RWPE2 (cell line): ENCODE results near the gene COL25A1.

Experiments used
- ATAC-seq: fragments of 200-7000 bp; cut with Tn5 transposase; 3 replicates; pipeline ENCODE4 v1.9.1; 2021; ENCODE audit warnings: low read depth
- DNase-seq: peaks from one replicate; pipeline ENCODE4 v3.0.0-alpha.2; 2020; ENCODE audit warnings: low spot score
- H3K27ac ChIP-seq: fragments of 450-650 bp; 2 replicates; pipeline ENCODE4 v1.5.1; 2017; ENCODE audit warnings: mild to moderate bottlenecking; ENCODE audit not compliant: poor library complexity, severe bottlenecking
- H3K27me3 ChIP-seq: fragments of 250-450 bp; sonication (Bioruptor Pico); 2 replicates; pipeline ENCODE4 v1.5.1; 2021; ENCODE audit warnings: mild to moderate bottlenecking, moderate library complexity; ENCODE audit not compliant: insufficient read depth, poor library complexity, severe bottlenecking
- H3K36me3 ChIP-seq: fragments of 250-450 bp; sonication (Bioruptor Pico); 2 replicates; pipeline ENCODE4 v1.5.1; 2020; ENCODE audit warnings: low read depth, mild to moderate bottlenecking, moderate library complexity
- H3K4me1 ChIP-seq: fragments of 250-450 bp; sonication (Bioruptor Pico); 2 replicates; pipeline ENCODE4 v1.5.1; 2021; ENCODE audit warnings: mild to moderate bottlenecking, moderate library complexity; ENCODE audit not compliant: insufficient read depth, poor library complexity, severe bottlenecking
- H3K4me3 ChIP-seq: fragments of 250-450 bp; sonication (Bioruptor Pico); 2 replicates; pipeline ENCODE4 v1.5.1; 2021; ENCODE audit warnings: mild to moderate bottlenecking, moderate library complexity; ENCODE audit not compliant: severe bottlenecking
- H3K9me3 ChIP-seq: fragments of 250-450 bp; sonication (Bioruptor Pico); 2 replicates; pipeline ENCODE4 v1.5.1; 2021; ENCODE audit warnings: mild to moderate bottlenecking, moderate library complexity; ENCODE audit not compliant: severe bottlenecking
- CTCF ChIP-seq: fragments of 450-650 bp; IDR thresholded peaks from one replicate; pipeline ENCODE4 v1.5.1; 2017; ENCODE audit warnings: mild to moderate bottlenecking, moderate library complexity; ENCODE audit not compliant: poor library complexity, severe bottlenecking

Gene COL25A1

GRCh38 chr4:108772402-108772801, 530.1 kb downstream of the COL25A1 start:
- H3K9me3 ChIP-seq = no peaks in the 10 kb centered on the region
- DNase-seq (no peak), ATAC-seq (no peak)
- no peak overlapping the region for H3K27ac ChIP-seq
- H3K27me3 ChIP-seq = no peaks in the 10 kb centered on the region
- H3K4me1 ChIP-seq = no peaks in the 10 kb centered on the region
- H3K4me3 ChIP-seq = no peak overlapping the region
- no peak for TF ChIP-seq CTCF
- no peaks in the 10 kb centered on the region for H3K36me3 ChIP-seq

- TF ChIP-seq CTCF = no peak
- Histone ChIP-seq H3K4me3 (no peak overlapping the region), H3K4me1 (no peaks in the 10 kb centered on the region), H3K27me3 (peaks cover 28% of the 10 kb centered on the region), H3K36me3 (no peaks in the 10 kb centered on the region), H3K9me3 (no peaks in the 10 kb centered on the region), H3K27ac (no peak overlapping the region)
- ATAC-seq (no peak), DNase-seq (no peak)
Observed at GRCh38 chr4:108766058-108766457, 536.4 kb downstream of the COL25A1 start.

GRCh38 chr4:108763986-108764385, 538.5 kb downstream of the COL25A1 start:
- H3K4me3 ChIP-seq = no peak overlapping the region
- H3K9me3 ChIP-seq = no peaks in the 10 kb centered on the region
- H3K27ac ChIP-seq = no peak overlapping the region
- DNase-seq = no peak
- H3K4me1 ChIP-seq = no peaks in the 10 kb centered on the region
- peaks cover 41% of the 10 kb centered on the region for H3K27me3 ChIP-seq
- no peak for ATAC-seq
- no peak for TF ChIP-seq CTCF
- H3K36me3 ChIP-seq = no peaks in the 10 kb centered on the region

- DNase-seq (no peak), ATAC-seq (peak; percentile 20; the same call in 1 of the 3 replicates)
- no peaks in the 10 kb centered on the region for H3K4me1 ChIP-seq
- no peaks in the 10 kb centered on the region for H3K9me3 ChIP-seq
- no peaks in the 10 kb centered on the region for H3K36me3 ChIP-seq
- H3K27ac ChIP-seq = no peak overlapping the region
- TF ChIP-seq CTCF = no peak
- H3K4me3 ChIP-seq = peak overlapping the region; percentile 21
- peaks cover 41% of the 10 kb centered on the region for H3K27me3 ChIP-seq
Observed at GRCh38 chr4:108763226-108763593, 539.2 kb downstream of the COL25A1 start.

- DNase-seq = no peak
- no peak for TF ChIP-seq CTCF
- ATAC-seq = peak; percentile 67
- Histone ChIP-seq H3K4me1 (no peaks in the 10 kb centered on the region), H3K36me3 (no peaks in the 10 kb centered on the region), H3K27me3 (peaks cover 41% of the 10 kb centered on the region), H3K4me3 (peak within 1 kb of the TSS; percentile 21), H3K27ac (no peak within 1 kb of the TSS), H3K9me3 (no peaks in the 10 kb centered on the region)
Observed at GRCh38 chr4:108762559-108763225, 539.8 kb downstream of the COL25A1 start, which contains the start of gene ETNPPL. Gene ETNPPL (minus strand): TSS chr4:108763053. CDS start chr4:108762898, 155 bp downstream.
